ENCODE data around the gene FXYD6. TPM values are rescaled to one million over a fixed set of nuclear protein-coding genes. Genes with fewer than 3 reads are reported as not detected.

The FXYD6 gene
- total RNA-seq, 1 donor from 2014 or later: 0.99 TPM

DNA sequence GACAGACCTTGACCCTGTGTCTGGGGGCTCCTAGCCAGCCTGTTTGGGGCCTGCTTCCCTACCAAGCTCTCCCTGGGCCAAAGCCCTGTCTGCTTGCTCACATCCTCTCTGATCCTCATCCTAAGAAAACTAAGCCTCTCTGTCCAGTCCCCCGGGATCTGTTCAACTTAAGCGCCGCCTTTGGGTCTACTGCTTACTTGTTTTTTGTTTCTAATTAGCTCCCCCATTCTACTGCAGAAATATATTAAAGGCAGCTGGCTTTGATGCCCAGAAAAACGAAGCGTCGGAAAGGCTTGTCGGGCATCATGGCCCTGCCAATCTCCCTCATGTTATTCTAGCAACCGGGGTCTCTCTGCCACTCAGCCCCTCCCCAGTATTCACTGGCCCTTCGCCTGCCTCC is 82.9 kb downstream of the FXYD6 start:
- Mint-ChIP-seq H3K36me3 (ENCODE audit: unreplicated experiment) (peaks cover 3% of the 10 kb centered on the region), H3K4me1 (ENCODE audit: unreplicated experiment) (peaks cover 4% of the 10 kb centered on the region), H3K9me3 (ENCODE audit: unreplicated experiment) (no peaks in the 10 kb centered on the region), H3K4me3 (ENCODE audit: unreplicated experiment) (no peak overlapping the region), H3K27ac (ENCODE audit: unreplicated experiment) (no peak overlapping the region), H3K27me3 (ENCODE audit: unreplicated experiment) (peaks cover 68% of the 10 kb centered on the region)
- DNase-seq (ENCODE audit: extremely low spot score, unreplicated experiment): no peak
- TF ChIP-seq, protein P1, sequence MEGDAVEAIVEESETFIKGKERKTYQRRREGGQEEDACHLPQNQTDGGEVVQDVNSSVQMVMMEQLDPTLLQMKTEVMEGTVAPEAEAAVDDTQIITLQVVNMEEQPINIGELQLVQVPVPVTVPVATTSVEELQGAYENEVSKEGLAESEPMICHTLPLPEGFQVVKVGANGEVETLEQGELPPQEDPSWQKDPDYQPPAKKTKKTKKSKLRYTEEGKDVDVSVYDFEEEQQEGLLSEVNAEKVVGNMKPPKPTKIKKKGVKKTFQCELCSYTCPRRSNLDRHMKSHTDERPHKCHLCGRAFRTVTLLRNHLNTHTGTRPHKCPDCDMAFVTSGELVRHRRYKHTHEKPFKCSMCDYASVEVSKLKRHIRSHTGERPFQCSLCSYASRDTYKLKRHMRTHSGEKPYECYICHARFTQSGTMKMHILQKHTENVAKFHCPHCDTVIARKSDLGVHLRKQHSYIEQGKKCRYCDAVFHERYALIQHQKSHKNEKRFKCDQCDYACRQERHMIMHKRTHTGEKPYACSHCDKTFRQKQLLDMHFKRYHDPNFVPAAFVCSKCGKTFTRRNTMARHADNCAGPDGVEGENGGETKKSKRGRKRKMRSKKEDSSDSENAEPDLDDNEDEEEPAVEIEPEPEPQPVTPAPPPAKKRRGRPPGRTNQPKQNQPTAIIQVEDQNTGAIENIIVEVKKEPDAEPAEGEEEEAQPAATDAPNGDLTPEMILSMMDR (IDR thresholded peaks at IDR 0.05): no peak

GRCh38 chr11:117792992-117793391 is 83.5 kb downstream of the FXYD6 start:
- H3K4me3 Mint-ChIP-seq (ENCODE audit: unreplicated experiment): no peak overlapping the region
- peaks cover 66% of the 10 kb centered on the region for H3K27me3 Mint-ChIP-seq (ENCODE audit: unreplicated experiment)
- H3K9me3 Mint-ChIP-seq (ENCODE audit: unreplicated experiment): no peaks in the 10 kb centered on the region
- H3K27ac Mint-ChIP-seq (ENCODE audit: unreplicated experiment): no peak overlapping the region
- TF ChIP-seq, protein P1 (IDR thresholded peaks at IDR 0.05): no peak
- peaks cover 3% of the 10 kb centered on the region for H3K36me3 Mint-ChIP-seq (ENCODE audit: unreplicated experiment)
- peaks cover 4% of the 10 kb centered on the region for H3K4me1 Mint-ChIP-seq (ENCODE audit: unreplicated experiment)
- no peak for DNase-seq (ENCODE audit: extremely low spot score, unreplicated experiment)

- Mint-ChIP-seq H3K27me3 (ENCODE audit: unreplicated experiment) (peaks cover 66% of the 10 kb centered on the region), H3K4me3 (ENCODE audit: unreplicated experiment) (no peak overlapping the region), H3K9me3 (ENCODE audit: unreplicated experiment) (no peaks in the 10 kb centered on the region), H3K27ac (ENCODE audit: unreplicated experiment) (no peak overlapping the region), H3K36me3 (ENCODE audit: unreplicated experiment) (no peaks in the 10 kb centered on the region), H3K4me1 (ENCODE audit: unreplicated experiment) (no peaks in the 10 kb centered on the region)
- DNase-seq (ENCODE audit: extremely low spot score, unreplicated experiment): no peak
- TF ChIP-seq, protein P1 (IDR thresholded peaks at IDR 0.05): no peak
Observed at GRCh38 chr11:117792241-117792640, 84.2 kb downstream of the FXYD6 start.

DNA sequence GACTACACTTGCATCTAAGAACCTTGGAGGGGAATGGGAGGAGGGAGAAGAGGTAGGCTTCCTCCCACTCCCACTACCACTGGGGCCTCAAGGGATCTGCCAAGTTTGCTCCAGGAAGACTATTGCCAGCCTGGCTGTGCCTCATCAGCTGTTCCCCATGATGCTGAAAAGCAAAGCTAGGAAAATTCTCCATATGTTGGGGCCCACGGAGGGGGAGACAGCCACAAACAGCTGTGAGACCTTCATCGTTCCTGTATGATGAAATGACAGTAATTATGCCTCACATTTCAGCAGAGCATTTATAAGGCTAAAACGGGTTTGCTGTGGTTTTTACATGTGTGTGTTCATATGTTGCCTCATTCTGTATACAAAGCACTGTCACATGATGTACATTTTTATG is 86.2 kb downstream of the FXYD6 start:
- no peak overlapping the region for H3K27ac Mint-ChIP-seq (ENCODE audit: unreplicated experiment)
- DNase-seq (ENCODE audit: extremely low spot score, unreplicated experiment): no peak
- TF ChIP-seq, protein P1 (IDR thresholded peaks at IDR 0.05): no peak
- H3K27me3 Mint-ChIP-seq (ENCODE audit: unreplicated experiment): peaks cover 72% of the 10 kb centered on the region
- H3K4me3 Mint-ChIP-seq (ENCODE audit: unreplicated experiment): no peak overlapping the region
- no peaks in the 10 kb centered on the region for H3K36me3 Mint-ChIP-seq (ENCODE audit: unreplicated experiment)
- H3K4me1 Mint-ChIP-seq (ENCODE audit: unreplicated experiment): no peaks in the 10 kb centered on the region
- H3K9me3 Mint-ChIP-seq (ENCODE audit: unreplicated experiment): no peaks in the 10 kb centered on the region

DNA sequence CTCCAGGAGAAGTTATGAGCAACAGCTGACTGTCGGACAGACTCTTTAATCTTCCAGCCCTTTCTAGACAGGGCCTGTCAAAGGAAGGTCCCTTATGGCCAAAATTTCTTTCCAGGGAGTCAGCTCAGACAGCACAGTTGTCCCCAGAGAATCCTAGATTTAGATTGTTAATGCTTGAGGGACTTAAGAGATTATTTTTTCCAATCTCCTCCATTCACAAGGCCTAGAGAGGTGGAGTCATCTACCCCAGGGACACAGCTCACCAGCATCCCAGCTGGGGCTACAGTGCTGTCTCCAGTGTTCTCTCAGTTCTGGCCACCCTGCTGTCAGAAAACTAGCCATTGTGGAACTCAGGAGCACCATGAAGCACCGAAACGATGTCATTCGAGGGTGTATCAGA is 87.2 kb downstream of the FXYD6 start:
- DNase-seq (ENCODE audit: extremely low spot score, unreplicated experiment): no peak
- Mint-ChIP-seq H3K4me3 (ENCODE audit: unreplicated experiment) (no peak overlapping the region), H3K9me3 (ENCODE audit: unreplicated experiment) (no peaks in the 10 kb centered on the region), H3K27ac (ENCODE audit: unreplicated experiment) (no peak overlapping the region), H3K27me3 (ENCODE audit: unreplicated experiment) (peaks cover 68% of the 10 kb centered on the region), H3K4me1 (ENCODE audit: unreplicated experiment) (no peaks in the 10 kb centered on the region), H3K36me3 (ENCODE audit: unreplicated experiment) (no peaks in the 10 kb centered on the region)
- TF ChIP-seq, protein P1 (IDR thresholded peaks at IDR 0.05): no peak

Other genes with a start within 250 kb of the FXYD6 start
- gene DSCAML1, start 79.4 kb downstream of the FXYD6 start, total RNA-seq: not detected in 2 replicates
- gene FXYD2, start 51.9 kb downstream of the FXYD6 start, total RNA-seq: 0.91 TPM in 1 of 2 replicates, not detected in the other
- gene TMPRSS13, start 52.7 kb upstream of the FXYD6 start, total RNA-seq: not detected in 2 replicates
- not detected in 2 replicates for gene IL10RA, start 109.7 kb upstream of the FXYD6 start, total RNA-seq
- gene TMPRSS4, start 200.4 kb upstream of the FXYD6 start, total RNA-seq: not detected in 2 replicates
- not detected in 2 replicates for gene SMIM35, start 210.3 kb upstream of the FXYD6 start, total RNA-seq